Transverse colon (tissue), 3 donors: ENCODE results near the gene CTF1.

Source experiments
- CTCF ChIP-seq, 5 experiments: fragments of 200-600 bp in 3 of 5; fragments of 450-650 bp in 2 of 5; sonication (generic) in 3 of 5; IDR thresholded peaks; 1 replicate in 2 of 5; 2 replicates in 3 of 5; pipeline ENCODE4 v1.5.1; 2016 to 2017; ENCODE audit warnings: antibody characterized with exemption in 5 of 5, inconsistent platforms in 3 of 5, mild to moderate bottlenecking in 2 of 5, moderate library complexity in 1 of 5
- EP300 ChIP-seq: sonication (generic); formaldehyde crosslinking; IDR thresholded peaks from one replicate; pipeline ENCODE4 v1.6.1; 2017; ENCODE audit warnings: antibody characterized with exemption, low read depth
- POLR2A ChIP-seq: fragments of 450-650 bp; IDR thresholded peaks from one replicate; pipeline ENCODE4 v1.6.1; 2016; ENCODE audit warnings: antibody characterized with exemption, mild to moderate bottlenecking, moderate library complexity

- TF ChIP-seq EP300 (no peak), POLR2A (no peak), CTCF (IDR thresholded peaks at IDR 0.05) (no peak)
Measured at GRCh38 chr16:30858829-30859423, 37.5 kb upstream of the CTF1 start.
